IPS-15b (cell line): Measurements from ENCODE around the gene LSM12.

Experiments
- H3K27me3 ChIP-seq: one replicate; pipeline ENCODE4 v1.6.1; 2013; ENCODE audit warnings: low read length; ENCODE audit not compliant: control insufficient read depth, insufficient read depth
- H3K36me3 ChIP-seq: one replicate; pipeline ENCODE4 v1.6.1; 2013; ENCODE audit warnings: low read length; ENCODE audit not compliant: control insufficient read depth, insufficient read depth
- H3K4me1 ChIP-seq: one replicate; pipeline ENCODE4 v1.6.1; 2013; ENCODE audit warnings: mild to moderate bottlenecking, low read length; ENCODE audit not compliant: control insufficient read depth, insufficient read depth
- H3K4me3 ChIP-seq: one replicate; pipeline ENCODE4 v1.5.1; 2013; ENCODE audit warnings: low read depth, low read length
- H3K9ac ChIP-seq: one replicate; pipeline ENCODE4 v1.6.1; 2013; ENCODE audit warnings: low read depth, mild to moderate bottlenecking, low read length
- H3K9me3 ChIP-seq: one replicate; pipeline ENCODE4 v1.6.1; 2013; ENCODE audit warnings: mild to moderate bottlenecking, low read length; ENCODE audit not compliant: control insufficient read depth, insufficient read depth

Gene LSM12

DNA sequence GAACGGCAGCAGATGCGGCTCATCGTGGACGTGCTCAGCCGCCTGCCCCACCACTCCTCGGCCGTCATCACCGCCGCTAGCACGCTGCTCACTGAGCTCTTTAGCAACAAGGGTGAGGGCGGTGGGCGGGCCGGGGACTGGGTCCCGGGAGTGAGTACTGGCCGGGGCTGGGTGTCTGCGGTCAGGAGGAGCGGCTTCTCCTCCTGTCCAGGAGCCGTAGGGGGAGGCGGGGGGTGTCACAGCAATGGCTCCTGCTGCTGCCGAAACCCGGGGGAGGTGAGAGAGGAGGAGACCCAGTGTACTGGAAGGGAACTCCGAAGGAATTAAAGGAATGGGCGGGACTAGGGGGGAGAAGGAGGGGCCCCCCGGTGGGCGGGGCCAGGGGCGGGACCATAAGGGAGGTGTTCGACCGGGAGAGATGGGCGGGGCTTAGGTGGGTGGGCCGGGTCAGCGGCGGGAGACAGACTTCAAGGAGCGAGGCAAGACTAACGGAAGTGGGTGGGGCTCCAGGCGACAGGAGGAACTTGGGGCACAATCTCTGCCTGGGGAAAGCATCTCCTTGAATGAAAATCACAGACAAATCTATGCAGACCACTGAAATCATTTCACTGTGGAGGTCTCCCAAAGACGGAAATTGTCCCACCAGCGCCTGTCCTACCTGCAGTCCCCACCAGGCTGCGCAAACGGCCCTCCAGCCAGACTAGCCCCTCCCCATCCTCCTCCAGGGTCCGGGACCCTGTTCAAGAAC lies 59.7 kb downstream of the LSM12 start:
- Histone ChIP-seq H3K36me3 (no peaks in the 10 kb centered on the region), H3K27me3 (peaks cover 28% of the 10 kb centered on the region), H3K4me1 (peaks cover 7% of the 10 kb centered on the region), H3K9me3 (no peaks in the 10 kb centered on the region), H3K9ac (no peak overlapping the region), H3K4me3 (peak overlapping the region; percentile 90)

DNA sequence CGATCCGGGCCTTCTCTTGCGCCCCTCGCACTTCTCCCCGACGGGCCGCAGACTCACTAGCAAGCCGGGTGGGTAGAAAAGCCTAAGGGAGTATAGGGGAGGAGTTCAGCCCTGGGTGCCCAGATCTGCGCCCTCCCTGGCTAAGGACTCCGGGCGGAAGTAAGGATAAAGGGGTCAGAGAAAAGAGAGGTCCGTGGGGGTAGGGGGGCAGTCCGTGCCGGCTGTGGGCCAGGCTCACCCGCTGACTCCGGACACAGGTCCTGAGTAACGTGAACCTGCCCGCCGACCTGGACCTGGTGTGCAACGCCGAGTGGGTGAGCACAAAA lies 60.2 kb downstream of the LSM12 start:
- peaks cover 7% of the 10 kb centered on the region for H3K4me1 ChIP-seq
- H3K4me3 ChIP-seq: peak overlapping the region; percentile 90
- H3K9ac ChIP-seq: no peak overlapping the region
- no peaks in the 10 kb centered on the region for H3K36me3 ChIP-seq
- peaks cover 28% of the 10 kb centered on the region for H3K27me3 ChIP-seq
- no peaks in the 10 kb centered on the region for H3K9me3 ChIP-seq

DNA sequence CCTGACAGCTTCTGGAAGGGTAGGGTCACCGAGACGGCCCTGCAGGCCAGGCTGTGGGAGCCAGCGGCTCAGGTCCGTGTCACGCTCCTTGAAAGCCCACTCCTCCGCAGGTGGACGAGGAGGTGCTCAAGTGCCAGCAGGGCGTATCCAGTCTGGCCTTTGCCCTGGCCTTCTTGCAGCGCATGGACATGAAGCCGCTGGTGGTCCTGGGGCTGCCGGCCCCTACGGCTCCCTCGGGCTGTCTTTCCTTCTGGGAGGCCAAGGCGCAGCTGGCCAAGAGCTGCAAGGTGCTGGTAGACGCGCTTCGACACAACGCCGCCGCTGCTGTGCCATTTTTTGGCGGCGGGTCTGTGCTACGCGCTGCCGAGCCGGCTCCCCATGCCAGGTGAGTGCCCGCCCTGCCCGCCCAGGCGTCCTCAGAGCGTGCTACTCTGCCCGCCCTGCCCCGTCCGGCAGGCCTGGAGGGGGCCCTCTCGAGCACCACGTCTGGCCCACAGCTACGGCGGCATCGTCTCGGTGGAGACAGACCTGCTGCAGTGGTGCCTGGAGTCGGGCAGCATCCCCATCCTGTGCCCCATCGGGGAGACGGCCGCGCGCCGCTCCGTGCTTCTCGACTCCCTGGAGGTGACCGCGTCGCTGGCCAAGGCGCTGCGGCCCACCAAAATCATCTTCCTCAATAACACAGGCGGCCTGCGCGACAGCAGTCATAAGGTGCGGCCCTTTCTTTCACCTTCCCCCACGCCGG lies 60.8 kb downstream of the LSM12 start:
- Histone ChIP-seq H3K36me3 (no peaks in the 10 kb centered on the region), H3K4me1 (peaks cover 7% of the 10 kb centered on the region), H3K27me3 (peaks cover 28% of the 10 kb centered on the region), H3K4me3 (peak overlapping the region; percentile 90), H3K9me3 (no peaks in the 10 kb centered on the region), H3K9ac (no peak overlapping the region)

DNA sequence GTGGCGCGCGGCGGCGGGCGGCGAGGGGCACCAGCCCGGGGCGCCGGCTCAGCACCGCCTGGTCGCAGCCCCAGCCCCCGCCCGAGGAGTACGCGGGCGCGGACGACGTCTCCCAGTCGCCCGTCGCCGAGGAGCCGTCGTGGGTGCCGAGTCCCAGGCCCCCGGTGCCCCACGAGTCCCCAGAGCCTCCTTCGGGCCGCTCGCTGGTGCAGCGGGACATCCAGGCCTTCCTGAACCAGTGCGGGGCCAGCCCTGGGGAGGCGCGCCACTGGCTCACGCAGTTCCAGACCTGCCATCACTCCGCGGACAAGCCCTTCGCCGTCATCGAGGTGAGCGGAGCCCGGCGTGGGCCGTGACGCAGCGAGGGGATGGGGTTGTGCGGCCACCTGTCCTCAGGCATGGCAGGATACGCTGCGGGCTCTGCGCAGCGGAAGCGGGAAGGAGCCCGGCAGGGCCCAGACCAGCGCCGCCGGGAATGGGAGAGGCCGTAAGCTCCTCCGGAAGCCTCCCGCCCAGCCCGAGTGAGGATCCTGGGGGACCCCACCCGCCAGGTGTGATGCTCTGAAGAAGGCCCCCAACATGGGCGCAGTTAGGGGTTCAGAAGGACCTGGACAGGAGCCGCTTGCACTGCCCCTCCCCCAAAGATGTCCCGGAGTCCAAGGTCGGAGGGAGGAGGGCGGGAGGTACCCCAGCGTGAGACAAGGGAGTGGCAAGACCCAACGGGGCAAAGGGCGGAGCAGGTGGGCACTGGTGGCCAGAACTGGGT lies 61.5 kb downstream of the LSM12 start:
- peak overlapping the region; percentile 37 for H3K9ac ChIP-seq
- peak overlapping the region; percentile 90 for H3K4me3 ChIP-seq
- H3K9me3 ChIP-seq: no peaks in the 10 kb centered on the region
- H3K27me3 ChIP-seq: peaks cover 28% of the 10 kb centered on the region
- H3K4me1 ChIP-seq: peaks cover 7% of the 10 kb centered on the region
- H3K36me3 ChIP-seq: no peaks in the 10 kb centered on the region

DNA sequence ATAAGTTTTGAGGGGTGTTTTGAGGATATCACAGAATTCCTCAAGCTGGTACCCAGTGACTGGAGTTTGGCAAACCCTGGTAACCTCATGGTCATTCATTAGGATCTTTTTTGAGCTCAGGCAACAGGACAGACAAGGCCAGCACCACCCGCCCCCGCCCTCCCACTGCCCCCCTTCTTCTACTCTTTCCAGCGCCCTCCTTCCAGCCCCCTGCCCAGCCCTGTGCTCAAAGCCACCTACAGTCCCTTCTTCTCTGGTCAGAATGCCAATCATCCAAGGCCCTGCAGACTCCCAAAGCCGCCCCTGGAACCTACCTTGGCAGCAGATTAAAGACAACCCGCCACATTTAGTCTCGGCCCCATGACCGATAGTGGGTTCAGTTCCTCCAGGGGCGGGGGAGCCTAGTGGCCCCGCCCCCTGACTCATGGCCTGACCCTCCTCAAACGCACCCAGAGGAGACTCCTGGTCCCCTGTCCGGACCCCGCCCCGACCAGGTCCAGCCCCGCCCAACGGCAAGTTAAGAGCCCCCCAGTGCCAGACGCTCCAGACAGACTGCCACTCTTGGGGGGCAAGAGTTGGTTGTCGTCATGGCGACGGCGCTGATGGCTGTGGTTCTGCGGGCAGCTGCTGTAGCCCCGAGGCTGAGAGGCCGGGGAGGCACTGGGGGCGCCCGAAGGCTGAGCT lies 62.3 kb downstream of the LSM12 start, which contains the start of gene NAGS:
Gene NAGS (plus strand): TSS at position 546 of the 684 bp plus-strand sequence. CDS start 42 bp downstream, at position 588.
- Histone ChIP-seq H3K36me3 (no peaks in the 10 kb centered on the region), H3K4me3 (peak within 1 kb of the TSS; percentile 90), H3K4me1 (peaks cover 7% of the 10 kb centered on the region), H3K27me3 (peaks cover 28% of the 10 kb centered on the region), H3K9me3 (no peaks in the 10 kb centered on the region), H3K9ac (peak within 1 kb of the TSS; percentile 37)

DNA sequence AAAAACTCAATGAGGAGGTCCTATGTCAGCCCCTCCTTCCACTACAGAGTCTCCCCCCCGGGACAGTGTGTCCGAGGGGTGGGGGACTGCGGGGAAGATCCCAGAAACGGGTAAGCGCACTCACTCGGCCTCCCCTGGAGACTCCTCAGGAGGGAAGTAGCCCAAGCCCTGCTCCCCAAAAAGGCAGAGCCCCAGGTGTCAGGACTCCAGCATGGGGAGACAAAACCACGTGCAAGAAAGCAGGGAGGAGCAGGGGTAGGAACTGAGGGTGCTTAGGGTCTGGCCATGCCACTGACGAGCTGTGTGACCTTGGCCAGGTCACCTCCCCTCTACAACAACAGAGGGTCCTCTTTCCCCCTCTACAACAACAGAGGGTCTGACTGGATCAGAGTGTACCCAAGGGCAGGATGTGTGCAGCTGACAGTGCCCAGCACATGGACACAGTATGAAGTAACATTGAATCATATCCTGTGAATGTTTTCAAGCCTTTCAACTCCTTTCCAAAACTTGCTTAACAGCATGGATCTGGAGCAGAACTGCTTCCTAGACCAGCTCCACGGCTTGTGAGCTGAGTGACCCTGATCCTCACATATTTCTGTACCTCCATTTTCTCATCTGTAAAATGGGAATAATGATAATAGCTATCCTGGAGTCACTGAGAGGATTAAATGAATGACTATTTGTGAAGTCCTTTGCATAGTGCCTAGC lies 64.2 kb downstream of the LSM12 start:
- H3K27me3 ChIP-seq: peaks cover 24% of the 10 kb centered on the region
- no peak overlapping the region for H3K4me3 ChIP-seq
- H3K9ac ChIP-seq: no peak overlapping the region
- H3K9me3 ChIP-seq: no peaks in the 10 kb centered on the region
- no peaks in the 10 kb centered on the region for H3K4me1 ChIP-seq
- no peaks in the 10 kb centered on the region for H3K36me3 ChIP-seq

DNA sequence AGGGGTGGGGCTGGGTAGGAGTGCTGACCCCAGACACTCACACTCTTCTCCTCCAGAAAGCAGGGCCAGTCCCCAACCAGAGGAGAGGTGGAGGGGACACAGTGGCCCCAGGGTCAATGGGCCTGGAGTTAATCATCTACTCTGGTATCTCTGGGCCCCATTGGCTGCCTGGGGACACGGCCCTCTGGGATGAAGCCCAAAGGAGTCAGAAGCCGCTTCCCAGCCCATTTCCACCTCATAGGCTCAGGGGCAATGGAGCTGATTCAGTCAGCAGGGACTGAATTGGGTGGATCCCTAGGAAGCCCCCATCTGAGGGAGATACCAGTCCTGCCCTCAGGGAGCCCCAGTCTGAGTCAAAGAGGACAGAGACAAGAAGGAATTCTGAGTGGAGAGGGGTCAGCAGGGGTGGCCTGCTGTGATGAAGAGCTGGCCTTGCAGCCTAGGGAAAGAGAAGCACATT lies 65.0 kb downstream of the LSM12 start:
- H3K27me3 ChIP-seq: peaks cover 24% of the 10 kb centered on the region

DNA sequence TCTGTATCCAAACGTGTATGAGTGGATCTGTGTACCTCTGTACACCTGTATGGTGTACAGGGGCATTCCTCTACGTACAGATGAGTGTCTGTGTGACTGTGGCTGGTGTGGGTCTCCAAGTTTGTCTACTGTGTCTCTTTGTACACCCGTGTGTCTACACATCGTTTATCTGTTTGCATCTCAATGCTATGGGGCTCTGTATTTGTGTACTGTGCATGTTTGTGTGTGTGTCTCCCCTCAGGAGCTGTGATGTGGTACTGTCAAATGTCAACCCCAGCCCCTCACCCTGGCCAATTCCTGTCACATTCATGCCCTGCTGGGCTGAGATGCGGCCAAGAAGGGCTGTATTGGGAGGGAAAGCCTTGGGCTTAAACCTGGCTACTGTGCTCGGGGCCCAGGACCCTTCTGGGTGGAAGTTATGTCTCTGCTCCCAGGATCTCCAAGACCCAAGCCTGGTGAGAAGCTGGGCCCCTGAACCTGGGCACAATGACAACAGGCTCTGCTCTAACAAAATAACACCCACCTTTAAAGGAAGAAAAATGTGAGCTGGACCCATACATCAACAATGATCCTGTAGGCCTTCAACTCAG lies 65.5 kb downstream of the LSM12 start:
- no peaks in the 10 kb centered on the region for H3K36me3 ChIP-seq
- no peaks in the 10 kb centered on the region for H3K9me3 ChIP-seq
- H3K4me1 ChIP-seq: no peaks in the 10 kb centered on the region
- H3K27me3 ChIP-seq: peaks cover 20% of the 10 kb centered on the region
- H3K9ac ChIP-seq: no peak overlapping the region
- no peak overlapping the region for H3K4me3 ChIP-seq

More for the DNA sequence above, 65.0 kb downstream of the LSM12 start:
- Histone ChIP-seq H3K4me3 (no peak overlapping the region), H3K36me3 (no peaks in the 10 kb centered on the region), H3K4me1 (no peaks in the 10 kb centered on the region), H3K9ac (no peak overlapping the region), H3K9me3 (no peaks in the 10 kb centered on the region)

DNA sequence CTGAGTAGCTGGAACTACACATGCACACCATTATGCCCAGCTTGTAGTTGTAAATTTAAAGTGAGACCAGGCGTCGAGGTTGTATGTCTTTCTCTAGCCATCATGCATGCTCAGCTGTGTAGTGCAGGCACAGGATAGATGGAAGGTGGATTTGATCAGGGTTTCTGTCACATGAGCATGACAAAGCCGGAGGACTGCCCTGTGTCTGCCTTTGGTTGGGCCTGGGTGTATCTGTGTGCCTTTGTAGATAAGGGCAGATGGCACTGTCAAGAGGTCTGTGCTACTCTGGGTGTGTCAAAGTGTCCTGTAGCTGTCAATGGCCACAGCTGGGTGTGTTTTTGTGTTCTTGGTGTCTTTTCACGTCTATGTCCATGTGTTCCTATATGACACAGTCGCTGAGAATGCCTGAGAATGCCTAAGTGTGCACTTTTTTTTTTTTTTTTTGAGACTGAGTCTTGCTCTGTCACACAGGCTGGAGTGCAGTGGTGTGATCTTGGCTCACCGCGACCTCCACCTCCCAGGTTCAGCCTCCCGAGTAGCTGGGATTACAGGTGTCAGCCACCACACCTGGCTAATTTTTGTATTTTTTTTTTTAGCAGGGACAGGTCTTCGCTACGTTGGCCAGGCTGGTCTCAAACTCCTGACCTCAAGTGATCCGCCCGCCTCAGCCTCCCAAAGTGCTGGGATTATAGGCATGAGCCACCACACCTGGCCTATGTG lies 66.2 kb downstream of the LSM12 start:
- no peaks in the 10 kb centered on the region for H3K9me3 ChIP-seq
- H3K4me3 ChIP-seq: no peak overlapping the region
- H3K4me1 ChIP-seq: no peaks in the 10 kb centered on the region
- H3K36me3 ChIP-seq: no peaks in the 10 kb centered on the region
- H3K27me3 ChIP-seq: peaks cover 14% of the 10 kb centered on the region
- H3K9ac ChIP-seq: no peak overlapping the region

DNA sequence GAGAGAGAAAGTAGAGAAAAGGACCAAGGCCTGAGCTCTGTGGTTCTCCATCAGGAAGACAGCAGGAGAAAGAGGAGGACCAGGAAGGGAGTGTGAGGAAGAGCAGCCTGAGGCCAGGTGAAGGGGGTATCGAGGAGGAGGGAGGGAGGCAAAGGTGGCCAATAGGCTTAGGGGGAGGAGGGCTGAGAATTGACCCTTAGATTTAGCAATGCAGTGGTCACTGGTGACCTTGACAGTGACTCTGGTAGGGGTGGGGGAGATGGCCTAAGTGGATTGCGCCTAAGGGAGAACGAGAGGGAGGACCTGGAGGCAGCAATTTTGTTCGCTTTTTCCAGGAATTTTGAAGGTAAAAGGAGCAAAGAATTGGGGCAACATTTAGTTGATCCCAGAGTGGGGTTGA lies 67.4 kb downstream of the LSM12 start:
- H3K4me1 ChIP-seq: no peaks in the 10 kb centered on the region
- peaks cover 11% of the 10 kb centered on the region for H3K27me3 ChIP-seq
- no peak overlapping the region for H3K9ac ChIP-seq
- no peaks in the 10 kb centered on the region for H3K9me3 ChIP-seq
- no peak overlapping the region for H3K4me3 ChIP-seq
- H3K36me3 ChIP-seq: no peaks in the 10 kb centered on the region
